ENCODE measurements around the gene PLA2G2F. TPM values are rescaled to one million over a fixed set of nuclear protein-coding genes. Genes with fewer than 3 reads are reported as not detected.

The PLA2G2F gene
- total RNA-seq = not detected

GRCh38 chr1:20138961-20139550 lies at the start of gene PLA2G2F:
Gene PLA2G2F (plus strand): TSS chr1:20139323. CDS start chr1:20139428, 105 bp downstream.
- Histone ChIP-seq H3K9me3 (no peaks in the 10 kb centered on the region), H3K4me3 (no peak within 1 kb of the TSS), H3K36me3 (no peaks in the 10 kb centered on the region), H3K27ac (replicated peaks in 1 of 4) (no peak within 1 kb of the TSS), H3K4me1 (no peaks in the 10 kb centered on the region), H3K27me3 (peaks cover 0 to 59% (median 0%) of the 10 kb centered on the region in 4 donors)
- no peak for DNase-seq (ENCODE audit: extremely low spot score)
- TF ChIP-seq POLR2A (IDR thresholded peaks at IDR 0.05; ENCODE audit: low read depth) = no peak
- no peak for TF ChIP-seq CTCF (IDR thresholded peaks at IDR 0.05)
- no peak for TF ChIP-seq POLR2AphosphoS5 (IDR thresholded peaks at IDR 0.05)
- WGBS = 88% methylated on average over 9 of the region's 9 CpGs
- intact Hi-C loops (cut with DNase I) = no loop called here

- no peak for DNase-seq (ENCODE audit: extremely low spot score)
- intact Hi-C loops (cut with DNase I) = no loop called here
- no peaks in the 10 kb centered on the region for H3K27me3 ChIP-seq
These were observed 49.6 kb upstream of the PLA2G2F start for GRCh38 chr1:20089328-20090077.

GRCh38 chr1:20090119-20090518 lies 49.0 kb upstream of the PLA2G2F start:
- WGBS = 100% methylated on average over 3 of the region's 3 CpGs
- intact Hi-C loops (cut with DNase I) = no loop called here
- no peaks in the 10 kb centered on the region for H3K27me3 ChIP-seq
- H3K4me3 ChIP-seq = no peak overlapping the region
- no peak overlapping the region for H3K27ac ChIP-seq (replicated peaks in 1 of 4)
- H3K4me1 ChIP-seq = peaks cover 0 to 6% (median 3%) of the 10 kb centered on the region in 4 donors
- H3K36me3 ChIP-seq = peaks cover 0 to 62% (median 22%) of the 10 kb centered on the region in 4 donors
- TF ChIP-seq CTCF (IDR thresholded peaks at IDR 0.05) (no peak), POLR2AphosphoS5 (IDR thresholded peaks at IDR 0.05) (no peak), EP300 (IDR thresholded peaks at IDR 0.05) (no peak), POLR2A (IDR thresholded peaks at IDR 0.05; ENCODE audit: low read depth) (no peak)
- no peaks in the 10 kb centered on the region for H3K9me3 ChIP-seq
- no peak for DNase-seq (ENCODE audit: extremely low spot score)

More at GRCh38 chr1:20089328-20090077, 49.6 kb upstream of the PLA2G2F start:
- Histone ChIP-seq H3K4me1 (peaks cover 0 to 5% (median 4%) of the 10 kb centered on the region in 4 donors), H3K9me3 (no peaks in the 10 kb centered on the region), H3K4me3 (no peak overlapping the region), H3K36me3 (peaks cover 0 to 62% (median 22%) of the 10 kb centered on the region in 4 donors), H3K27ac (replicated peaks in 1 of 4) (no peak overlapping the region)
- WGBS = 81% methylated on average over 19 of the region's 19 CpGs
- no peak for TF ChIP-seq POLR2A (IDR thresholded peaks at IDR 0.05; ENCODE audit: low read depth)
- no peak for TF ChIP-seq POLR2AphosphoS5 (IDR thresholded peaks at IDR 0.05)
- no peak for TF ChIP-seq EP300 (IDR thresholded peaks at IDR 0.05)
- TF ChIP-seq CTCF (IDR thresholded peaks at IDR 0.05) = no peak

GRCh38 chr1:20090641-20091040 lies 48.5 kb upstream of the PLA2G2F start:
- Histone ChIP-seq H3K36me3 (peaks cover 0 to 57% (median 22%) of the 10 kb centered on the region in 4 donors), H3K27ac (replicated peaks in 1 of 4) (no peak overlapping the region), H3K4me3 (no peak overlapping the region), H3K4me1 (peaks cover 0 to 6% (median 3%) of the 10 kb centered on the region in 4 donors), H3K9me3 (no peaks in the 10 kb centered on the region), H3K27me3 (no peaks in the 10 kb centered on the region)
- WGBS = 83% methylated on average over 6 of the region's 6 CpGs
- intact Hi-C loops (cut with DNase I) = no loop called here
- no peak for DNase-seq (ENCODE audit: extremely low spot score)
- TF ChIP-seq EP300 (IDR thresholded peaks at IDR 0.05) = no peak
- TF ChIP-seq POLR2A (IDR thresholded peaks at IDR 0.05; ENCODE audit: low read depth) = no peak
- TF ChIP-seq CTCF (IDR thresholded peaks at IDR 0.05) = no peak
- no peak for TF ChIP-seq POLR2AphosphoS5 (IDR thresholded peaks at IDR 0.05)
